GM12878 (cell line): ENCODE results near the gene RRP12. TPM values are rescaled to one million over a fixed set of nuclear protein-coding genes. Genes with fewer than 3 reads are reported as not detected.

Experiments used
- ATAC-seq: fragments of 200-7000 bp; cut with Tn5 transposase; 3 replicates; pipeline ENCODE4 v1.9.1; 2020; ENCODE audit warnings: mild to moderate bottlenecking, moderate library complexity
- BruUV-seq: library from RNA; stranded (reverse); fragments of 400-500 nt; replicated peaks from 2 replicates; lab custom pipeline; 2021; lab: Mats Ljungman, UMichigan
- CTCF ChIA-PET: fragments of 300-600 bp; sonication (Branson Sonifier 250); formaldehyde crosslinking; extraction: SDS; loops from one replicate; lab custom pipeline; 2021; ENCODE audit warnings: inconsistent platforms; lab: Yijun Ruan, JAX
- POLR2A ChIA-PET: fragments of 350-600 bp; formaldehyde crosslinking; extraction: SDS; loops from one replicate; lab custom pipeline; 2021; ENCODE audit warnings: inconsistent platforms; lab: Charles Lee
- RAD21 ChIA-PET: fragments of 300-600 bp; sonication (Branson Sonifier 250); formaldehyde crosslinking; loops from one replicate; lab custom pipeline; 2023; ENCODE audit warnings: antibody characterized with exemption; ENCODE audit not compliant: unreplicated experiment; lab: Charles Lee
- SMC1A ChIA-PET: fragments of 300-600 bp; sonication (Branson Sonifier 250); formaldehyde crosslinking; loops from one replicate; lab custom pipeline; 2023; ENCODE audit not compliant: unreplicated experiment, uncharacterized antibody; lab: Charles Lee
- DNase-seq: peaks from one replicate; pipeline ENCODE4 v3.0.0-alpha.2; 2011; ENCODE audit warnings: low read depth, low spot score
- FAIRE-seq: peaks from 3 replicates; lab custom pipeline; 2011; peaks lifted over from hg19 to GRCh38; lab: Jason Lieb, UNC
- H2AFZ ChIP-seq: 2 replicates; pipeline ENCODE4 v1.6.0; 2011; ENCODE audit warnings: low read depth, low read length, control low read depth; ENCODE audit not compliant: control insufficient read depth
- H3K27ac ChIP-seq: 2 replicates; pipeline ENCODE4 v1.5.1; 2011; ENCODE audit warnings: control low read depth; ENCODE audit not compliant: control insufficient read depth, insufficient read depth
- H3K27me3 ChIP-seq, 2 experiments: replicated peaks in 1 of 2; 2 replicates each; pipeline versions ENCODE4 v1.6.0 to v1.6.1; 2011; ENCODE audit warnings: low read length in 1 of 2; ENCODE audit not compliant: control insufficient read depth in 2 of 2, insufficient read depth in 2 of 2
- H3K36me3 ChIP-seq, 2 experiments: 2 replicates each; pipeline ENCODE4 v1.5.1; 2011; ENCODE audit warnings: low read length in 1 of 2; ENCODE audit not compliant: control insufficient read depth in 2 of 2, insufficient read depth in 2 of 2
- H3K4me1 ChIP-seq: 2 replicates; pipeline ENCODE4 v1.6.1; 2011; ENCODE audit warnings: mild to moderate bottlenecking, low read length, moderate library complexity, mixed read lengths; ENCODE audit not compliant: control insufficient read depth, insufficient read depth
- H3K4me2 ChIP-seq: 2 replicates; pipeline ENCODE4 v1.6.0; 2011; ENCODE audit warnings: control low read depth; ENCODE audit not compliant: control insufficient read depth, insufficient read depth
- H3K4me3 ChIP-seq: fragments of 200-600 bp; sonication (generic); 2 replicates; pipeline ENCODE4 v1.5.1; 2016
- H3K79me2 ChIP-seq: 2 replicates; pipeline ENCODE4 v1.6.0; 2011; ENCODE audit warnings: low read length; ENCODE audit not compliant: control insufficient read depth, insufficient read depth
- H3K9ac ChIP-seq: 2 replicates; pipeline ENCODE4 v1.8.0; 2011; ENCODE audit warnings: low read length, control low read depth, mixed read lengths; ENCODE audit not compliant: control insufficient read depth, insufficient read depth
- H3K9me3 ChIP-seq: replicated peaks from 3 replicates; pipeline ENCODE4 v1.5.1; 2011; ENCODE audit warnings: mild to moderate bottlenecking, low read length; ENCODE audit not compliant: control insufficient read depth, insufficient read depth
- H4K20me1 ChIP-seq: 2 replicates; pipeline ENCODE4 v1.6.0; 2011; ENCODE audit not compliant: control insufficient read depth, insufficient read depth
- BMI1 ChIP-seq: fragments of 450-650 bp; IDR thresholded peaks from 2 replicates; pipeline ENCODE4 v1.6.1; 2016; ENCODE audit warnings: mild to moderate bottlenecking, moderate library complexity, borderline replicate concordance
- ETV6 ChIP-seq, 2 experiments: fragments of 450-650 bp in 1 of 2; IDR thresholded peaks in 1 of 2; conservative IDR thresholded peaks in 1 of 2; 2 replicates each; pipeline ENCODE4 v1.6.1; 2014; ENCODE audit warnings: antibody characterized with exemption in 1 of 2, borderline replicate concordance in 1 of 2, low read depth in 1 of 2, mild to moderate bottlenecking in 1 of 2, moderate library complexity in 1 of 2
- MEF2B ChIP-seq: fragments of 450-650 bp; IDR thresholded peaks from 2 replicates; pipeline ENCODE4 v1.6.1; 2018; ENCODE audit warnings: mild to moderate bottlenecking, moderate library complexity; ENCODE audit not compliant: partially characterized antibody, poor library complexity, severe bottlenecking
- POLR2AphosphoS5 ChIP-seq: IDR thresholded peaks from 2 replicates; pipeline ENCODE4 v1.6.1; 2011; ENCODE audit warnings: mild to moderate bottlenecking, low read length, inconsistent platforms
- WGBS: methylation state at CpG from one replicate; pipeline ENCODE4 v1.1.6; 2016; ENCODE audit warnings: low lambda C conversion rate; ENCODE audit not compliant: insufficient replicate concordance, insufficient coverage; ENCODE audit errors: missing lambda C conversion rate; 5-methylcytosine and 5-hydroxymethylcytosine counted together
- in situ Hi-C: fragments of 300-500 bp; cut with MboI; formaldehyde crosslinking; loops from 9 replicates; pipeline ENCODE4 v1.14.3; 2018; ENCODE audit warnings: mixed read lengths
- intact Hi-C: fragments of 100-400 bp; cut with micrococcal nuclease; formaldehyde crosslinking; loops from one replicate; pipeline ENCODE4 v1.14.2; 2022; ENCODE audit not compliant: unreplicated experiment
- polyA plus RNA-seq, 11 experiments: library from polyadenylated mRNA; depleted of rRNA in 4 of 11; unstranded in 6 of 11; stranded (reverse) in 5 of 11; fragments of >200 nt; fragmentation: Nextera tagmentation in 4 of 11; fragmentation: Illumina TruSeq in 1 of 11; extraction: Ambion mirVana in 4 of 11; extraction: Trizol in 1 of 11; gene quantifications; 1 replicate in 1 of 11; 2 replicates in 10 of 11; pipeline versions ENCODE4 v1.2.1 to v1.2.3, GENCODE V29; 2011 to 2016; ENCODE audit warnings: inconsistent platforms in 2 of 11, missing spikeins in 2 of 11, low read depth in 1 of 11
- total RNA-seq, 4 experiments: library from RNA; depleted of rRNA in 3 of 4; stranded (reverse); fragments of >200 nt in 3 of 4; fragmentation: Illumina TruSeq in 1 of 4; extraction: Trizol in 1 of 4; gene quantifications; 2 replicates each; pipeline versions ENCODE4 v1.2.1 to v1.2.3, GENCODE V29; 2013 to 2021

Gene RRP12
- total and polyA plus RNA-seq, 10 of the 15 experiments (the other 5 are each of a cell fraction or from before 2014, with no cell fraction given) = 5.3 to 48.7 (median 16.8) TPM

GRCh38 chr10:97336446-97336845, 64.7 kb downstream of the RRP12 start:
- Histone ChIP-seq H3K4me2 (no peak overlapping the region), H3K4me3 (no peak overlapping the region), H3K9ac (no peak overlapping the region), H3K27ac (no peak overlapping the region), H3K79me2 (no peaks in the 10 kb centered on the region), H3K9me3 (no peaks in the 10 kb centered on the region), H4K20me1 (no peaks in the 10 kb centered on the region; the same call in 1 of the 2 replicates), H3K4me1 (no peaks in the 10 kb centered on the region), H2AFZ (no peak overlapping the region), H3K36me3 (no peaks in the 10 kb centered on the region), H3K27me3 (peaks cover 0 to 9% of the 10 kb centered on the region in 2 experiments; a peak in 2 of 4 replicates)
- RAD21 ChIA-PET = no interaction called here
- CTCF ChIA-PET = no interaction called here
- SMC1A ChIA-PET = no interaction called here
- DNase-seq (no peak), FAIRE-seq (no peak), ATAC-seq (no peak)
- POLR2A ChIA-PET = no interaction called here
- TF ChIP-seq MEF2B = peak; percentile 22
- TF ChIP-seq POLR2AphosphoS5 = no peak
- no TSS peak for BruUV-seq
- intact Hi-C loops = no loop called here
- WGBS = 6% methylated on average over 5 of the region's 5 CpGs
- in situ Hi-C loops = no loop called here

- DNase-seq (no peak), ATAC-seq (no peak), FAIRE-seq (no peak)
- no peak overlapping the region for H2AFZ ChIP-seq
- peaks cover 0 to 9% of the 10 kb centered on the region in 2 experiments; a peak in 1 of 4 replicates for H3K27me3 ChIP-seq
- BruUV-seq = no TSS peak
- peak; percentile 36; the same call in 1 of the 2 replicates for TF ChIP-seq BMI1
- TF ChIP-seq ETV6 (conservative IDR thresholded peaks at IDR 0.05 in 1 of 2, IDR thresholded peaks at IDR 0.05 in 1 of 2; ENCODE audit: borderline replicate concordance in 1 of 2, low read depth in 1 of 2) = no peak
- ChIA-PET CTCF (no interaction called here), RAD21 (no interaction called here), SMC1A (no interaction called here), POLR2A (no interaction called here)
- intact Hi-C loops (no loop called here), in situ Hi-C loops (no loop called here)
- H3K9ac ChIP-seq = no peak overlapping the region
- 43% methylated on average over 5 of the region's 5 CpGs for WGBS
- no peak overlapping the region for H3K27ac ChIP-seq
- no peak overlapping the region for H3K4me2 ChIP-seq
- H3K9me3 ChIP-seq = no peaks in the 10 kb centered on the region
- no peaks in the 10 kb centered on the region for H3K79me2 ChIP-seq
- H3K4me1 ChIP-seq = no peaks in the 10 kb centered on the region
- no peaks in the 10 kb centered on the region for H3K36me3 ChIP-seq
- H4K20me1 ChIP-seq = no peaks in the 10 kb centered on the region; the same call in 1 of the 2 replicates
- no peak overlapping the region for H3K4me3 ChIP-seq
Measured at GRCh38 chr10:97336006-97336405, 65.1 kb downstream of the RRP12 start.
